ENCODE measurements around the gene CDC73.

DNA sequence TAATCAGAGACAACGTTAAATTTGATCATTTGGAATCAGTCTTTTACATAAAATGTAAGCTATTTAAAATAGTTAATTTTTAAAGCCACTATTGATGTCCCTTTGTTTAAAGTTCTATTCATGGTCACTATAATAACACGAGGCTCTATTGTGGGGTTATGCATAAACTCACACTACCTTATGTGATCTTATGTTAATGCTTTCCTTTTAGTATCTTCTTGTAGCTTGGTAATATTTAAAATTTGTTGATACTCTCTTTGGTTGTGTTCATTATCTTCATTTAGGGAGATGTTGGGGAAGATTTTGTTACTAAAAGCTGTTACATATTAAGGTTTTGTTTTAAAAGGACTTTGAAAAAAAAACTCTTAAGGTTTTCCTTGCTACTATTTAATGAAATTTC lies 63.4 kb downstream of the CDC73 start:
- TF ChIP-seq CTCF (IDR thresholded peaks at IDR 0.05) (no peak), POLR2A (IDR thresholded peaks at IDR 0.05; ENCODE audit: low read depth) (no peak), POLR2AphosphoS5 (IDR thresholded peaks at IDR 0.05) (no peak)
